ENCODE data around the gene DSCAML1. TPM values are rescaled to one million over a fixed set of nuclear protein-coding genes. Genes with fewer than 3 reads are reported as not detected.

Gene DSCAML1
- total and polyA plus RNA-seq, 2 of the 8 experiments (the other 6 are each of a cell fraction or from before 2014, with no cell fraction given), result 0.19 to 0.24 TPM

GRCh38 chr11:117453886-117454563 is 343.0 kb downstream of the DSCAML1 start:
- no peak overlapping the region for H3K23ac ChIP-seq (ENCODE audit: insufficient read length)
- no peaks in the 10 kb centered on the region for H3K27me3 ChIP-seq (replicated peaks in 1 of 4; ENCODE audit: control insufficient read depth in 3 of 4, extremely low read depth in 1 of 4, insufficient read depth in 3 of 4, low read length in 3 of 4)
- H2BK5ac ChIP-seq (ENCODE audit: low read depth, low read length), result no peak overlapping the region
- CTCF ChIA-PET (ENCODE audit: partially characterized antibody), result interaction anchor here (1.0 to 1.5 kb wide), 2 partner anchors 27 to 354 kb away, joined by 4 to 6 read pairs; no protein-coding TSS in a partner anchor
- no peaks in the 10 kb centered on the region for H3K79me1 ChIP-seq (ENCODE audit: low read depth, low read length)
- no peak overlapping the region for H4K91ac ChIP-seq (replicated peaks; ENCODE audit: insufficient read length, low read length)
- H2BK12ac ChIP-seq (ENCODE audit: low read depth, low read length), result no peak overlapping the region
- no peak overlapping the region for H3K56ac ChIP-seq (replicated peaks; ENCODE audit: insufficient read length, low read depth, low read length)
- H2BK15ac ChIP-seq (ENCODE audit: low read length), result no peak overlapping the region
- H3K4me1 ChIP-seq (replicated peaks in 1 of 4; ENCODE audit: control insufficient read depth in 3 of 4, insufficient read depth in 4 of 4, low read length in 3 of 4), result no peaks in the 10 kb centered on the region
- no peak overlapping the region for H4K5ac ChIP-seq (ENCODE audit: insufficient read length, low read depth, low read length)
- H3K4ac ChIP-seq (replicated peaks; ENCODE audit: insufficient read length, low read depth, low read length), result no peak overlapping the region
- POLR2A ChIA-PET (ENCODE audit: partially characterized antibody), result no interaction called here
- no peaks in the 10 kb centered on the region for H3K36me3 ChIP-seq (ENCODE audit: control insufficient read depth in 2 of 4, insufficient read depth in 4 of 4, low read length in 3 of 4)
- DNase-seq (ENCODE audit: low read depth in 1 of 2, low spot score in 2 of 2) (no peak), FAIRE-seq (no peak)
- peaks cover 0 to 5% of the 10 kb centered on the region in 2 experiments; a peak in 1 of 4 replicates for H3K9me3 ChIP-seq (ENCODE audit: insufficient read depth in 2 of 2, low read depth in 1 of 2, low read length in 1 of 2)
- no peak overlapping the region for H2AK5ac ChIP-seq (ENCODE audit: low read depth, low read length)
- no peaks in the 10 kb centered on the region for H3K23me2 ChIP-seq (ENCODE audit: low read depth, low read length)
- 93% methylated on average over 6 of the region's 6 CpGs; no CpG with 5 or more reads in 1 of the 2 experiments for WGBS, 2 experiments (ENCODE audit: extremely low coverage in 1 of 2, insufficient coverage in 1 of 2, insufficient read length in 1 of 2, insufficient replicate concordance in 2 of 2, low coverage in 1 of 2, low lambda C conversion rate in 2 of 2, missing lambda C conversion rate in 1 of 2)
- H3K79me2 ChIP-seq (ENCODE audit: control insufficient read depth in 1 of 2, insufficient read depth in 2 of 2, low read length in 2 of 2), result no peaks in the 10 kb centered on the region
- no peak overlapping the region for H3K18ac ChIP-seq (ENCODE audit: extremely low read depth, low read length)
- H4K20me1 ChIP-seq (replicated peaks in 1 of 2; ENCODE audit: control insufficient read depth in 1 of 2, insufficient read depth in 2 of 2, low read length in 2 of 2), result no peaks in the 10 kb centered on the region
- H3K4me3 ChIP-seq (ENCODE audit: extremely low read depth in 1 of 4, insufficient read depth in 2 of 4, low read depth in 3 of 4, low read length in 4 of 4), result no peak overlapping the region
- no peak overlapping the region for H3K4me2 ChIP-seq (ENCODE audit: insufficient read depth in 1 of 2, low read depth in 2 of 2, low read length in 2 of 2)
- H4K8ac ChIP-seq (ENCODE audit: extremely low read depth, insufficient read depth, low read length), result no peak overlapping the region
- no peak overlapping the region for H2BK20ac ChIP-seq (ENCODE audit: low read length)
- no peak overlapping the region for H2BK120ac ChIP-seq (replicated peaks; ENCODE audit: low read depth, low read length)
- no peak overlapping the region for H3K14ac ChIP-seq (ENCODE audit: insufficient read length)
- H3K27ac ChIP-seq (ENCODE audit: low read depth, low read length), result no peak overlapping the region
- H2AFZ ChIP-seq (ENCODE audit: low read length), result no peak overlapping the region
- H3K9ac ChIP-seq (replicated peaks in 1 of 4; ENCODE audit: extremely low read depth in 1 of 4, low read depth in 3 of 4, low read length in 3 of 4), result no peak overlapping the region
- TF ChIP-seq CBX8 (IDR thresholded peaks at IDR 0.05; ENCODE audit: borderline replicate concordance, low read depth, low read length) (no peak), ATF3 (IDR thresholded peaks at IDR 0.05; ENCODE audit: insufficient read depth, low read depth, low read length) (no peak), TAF1 (IDR thresholded peaks at IDR 0.05; ENCODE audit: low read depth, low read length) (no peak), CBX5 (IDR thresholded peaks at IDR 0.05; ENCODE audit: low read depth, low read length) (no peak), EGR1 (IDR thresholded peaks at IDR 0.05; ENCODE audit: borderline replicate concordance, low read depth, low read length) (no peak), TCF12 (IDR thresholded peaks at IDR 0.05; ENCODE audit: low read depth, low read length) (no peak), SIX5 (IDR thresholded peaks at IDR 0.05; ENCODE audit: low read depth, low read length) (no peak), CTBP2 (IDR thresholded peaks at IDR 0.05; ENCODE audit: borderline replicate concordance, insufficient read depth, insufficient read length, low read length) (no peak), TBP (IDR thresholded peaks at IDR 0.05; ENCODE audit: low read depth, low read length) (no peak), MAFK (IDR thresholded peaks at IDR 0.05; ENCODE audit: low read depth, low read length) (no peak), SIN3A (conservative IDR thresholded peaks at IDR 0.05 in 1 of 2, IDR thresholded peaks at IDR 0.05 in 1 of 2; ENCODE audit: low read depth in 1 of 2, low read length in 2 of 2) (no peak), GABPA (IDR thresholded peaks at IDR 0.05; ENCODE audit: borderline replicate concordance, insufficient read depth, low read length) (no peak), SRF (IDR thresholded peaks at IDR 0.05; ENCODE audit: low read depth, low read length) (no peak)

Measured in H1 (cell line).